Caco-2 (cell line): ENCODE measurements around the gene SMYD3. TPM values are rescaled to one million over a fixed set of nuclear protein-coding genes. Genes with fewer than 3 reads are reported as not detected.
A peak's percentile ranks its signal among the peaks of the same experiment; 100 is the strongest.

Experiments
- BruUV-seq: library from RNA; stranded (reverse); fragments of 400-500 nt; replicated peaks from 2 replicates; lab custom pipeline; 2021; lab: Mats Ljungman, UMichigan
- CTCF ChIA-PET: fragments of 300-600 bp; sonication (Branson Sonifier 250); formaldehyde crosslinking; loops from one replicate; lab custom pipeline; 2022; ENCODE audit warnings: antibody characterized with exemption; lab: Charles Lee
- POLR2A ChIA-PET: fragments of 300-600 bp; sonication (Branson Sonifier 250); formaldehyde crosslinking; loops from one replicate; lab custom pipeline; 2022; ENCODE audit warnings: antibody characterized with exemption; lab: Charles Lee
- DNase-seq, 2 experiments: peaks; one replicate each; pipeline versions ENCODE4 v3.0.0 to v3.0.0-alpha.2; 2020 to 2022
- H3K27me3 ChIP-seq: replicated peaks from 2 replicates; pipeline ENCODE4 v1.6.0; 2011; ENCODE audit warnings: low read length; ENCODE audit not compliant: control insufficient read depth, insufficient read depth
- H3K36me3 ChIP-seq: 2 replicates; pipeline ENCODE4 v1.5.1; 2011; ENCODE audit warnings: low read length; ENCODE audit not compliant: control insufficient read depth, insufficient read depth
- H3K4me1 ChIP-seq: fragments of 250-450 bp; sonication (Bioruptor Pico); 2 replicates; pipeline ENCODE4 v1.5.1; 2020; ENCODE audit warnings: mild to moderate bottlenecking
- H3K4me3 ChIP-seq: 2 replicates; pipeline ENCODE4 v1.5.1; 2011; ENCODE audit warnings: low read depth, mild to moderate bottlenecking, control low read depth, low read length
- H3K9me3 ChIP-seq: fragments of 250-450 bp; sonication (Bioruptor Pico); 2 replicates; pipeline ENCODE4 v1.5.1; 2020; ENCODE audit warnings: mild to moderate bottlenecking, moderate library complexity
- H3K27ac Mint-ChIP-seq: one replicate; pipeline ENCODE4 v1.8.0; 2022; ENCODE audit warnings: mixed read lengths; ENCODE audit not compliant: unreplicated experiment
- H3K27me3 Mint-ChIP-seq: one replicate; pipeline ENCODE4 v1.8.0; 2022; ENCODE audit warnings: mixed read lengths; ENCODE audit not compliant: insufficient read depth, unreplicated experiment
- H3K36me3 Mint-ChIP-seq: one replicate; pipeline ENCODE4 v1.8.0; 2022; ENCODE audit warnings: mild to moderate bottlenecking, mixed read lengths; ENCODE audit not compliant: insufficient read depth, unreplicated experiment
- H3K4me1 Mint-ChIP-seq: one replicate; pipeline ENCODE4 v1.8.0; 2022; ENCODE audit warnings: low read depth, mixed read lengths; ENCODE audit not compliant: unreplicated experiment
- H3K4me3 Mint-ChIP-seq: one replicate; pipeline ENCODE4 v1.8.0; 2022; ENCODE audit warnings: mild to moderate bottlenecking, moderate library complexity, mixed read lengths; ENCODE audit not compliant: unreplicated experiment
- H3K9me3 Mint-ChIP-seq: one replicate; pipeline ENCODE4 v1.8.0; 2022; ENCODE audit warnings: mixed read lengths; ENCODE audit not compliant: unreplicated experiment
- CTCF ChIP-seq, 2 experiments: fragments of 200-600 bp in 1 of 2; IDR thresholded peaks; 1 replicate in 1 of 2; 2 replicates in 1 of 2; pipeline versions ENCODE4 v1.5.1 to v1.8.0; 2011 to 2022; ENCODE audit warnings: antibody characterized with exemption in 1 of 2, control low read depth in 1 of 2, inconsistent platforms in 1 of 2, low read depth in 1 of 2, low read length in 1 of 2, mild to moderate bottlenecking in 1 of 2, moderate library complexity in 1 of 2; ENCODE audit not compliant: insufficient read depth in 1 of 2, severe bottlenecking in 1 of 2, unreplicated experiment in 1 of 2
- intact Hi-C: fragments of 100-400 bp; cut with micrococcal nuclease; formaldehyde crosslinking; loops from one replicate; pipeline ENCODE4 v1.10.0; 2022; ENCODE audit not compliant: unreplicated experiment
- total RNA-seq: library from RNA; stranded (reverse); gene quantifications from 2 replicates; pipeline ENCODE4 v1.2.3, GENCODE V29; 2022

The SMYD3 gene
- total RNA-seq, 1 experiment from 2014 or later, result 33.0 TPM

GRCh38 chr1:245812278-245812677 lies 694.8 kb downstream of the SMYD3 start:
- no peak overlapping the region for H3K4me3 Mint-ChIP-seq
- POLR2A ChIA-PET, result no interaction called here
- H3K36me3 ChIP-seq, result no peaks in the 10 kb centered on the region; the same call in 1 of the 2 replicates
- H3K27me3 ChIP-seq, result no peaks in the 10 kb centered on the region
- H3K9me3 Mint-ChIP-seq, result no peaks in the 10 kb centered on the region
- TF ChIP-seq CTCF (IDR thresholded peaks at IDR 0.05; ENCODE audit: insufficient read depth in 1 of 2, low read depth in 1 of 2, low read length in 1 of 2, severe bottlenecking in 1 of 2, unreplicated experiment in 1 of 2), result no peak
- H3K4me1 ChIP-seq, result peaks cover 51% of the 10 kb centered on the region
- BruUV-seq, result no TSS peak
- peak overlapping the region; percentile 87 for H3K27ac Mint-ChIP-seq
- no peak overlapping the region for H3K4me3 ChIP-seq
- no peaks in the 10 kb centered on the region for H3K27me3 Mint-ChIP-seq
- H3K36me3 Mint-ChIP-seq, result no peaks in the 10 kb centered on the region
- intact Hi-C loops, result loop anchor here (5.0 kb wide), 1 partner anchor 415 kb away; no protein-coding TSS in a partner anchor
- CTCF ChIA-PET, result no interaction called here
- H3K9me3 ChIP-seq, result no peaks in the 10 kb centered on the region
- H3K4me1 Mint-ChIP-seq, result peaks cover 30% of the 10 kb centered on the region
- DNase-seq, result no peak

GRCh38 chr1:245810789-245811337 lies 696.2 kb downstream of the SMYD3 start:
- intact Hi-C loops, result loop anchor here (5.0 kb wide), 1 partner anchor 414 kb away; no protein-coding TSS in a partner anchor
- ChIA-PET POLR2A (interaction anchor here (1.0 kb wide), 1 partner anchor 156 kb away, joined by 4 read pairs; no protein-coding TSS in a partner anchor), CTCF (interaction anchor here (0.5 to 1.0 kb wide), 3 partner anchors 46 to 658 kb away, joined by 3 to 6 read pairs (median 4); no protein-coding TSS in a partner anchor)
- peak overlapping the region; percentile 65 for H3K4me3 Mint-ChIP-seq
- BruUV-seq, result no TSS peak
- no peaks in the 10 kb centered on the region; the same call in 1 of the 2 replicates for H3K36me3 ChIP-seq
- no peaks in the 10 kb centered on the region for H3K36me3 Mint-ChIP-seq
- peaks cover 51% of the 10 kb centered on the region for H3K4me1 ChIP-seq
- peak; percentile 82 to 86 for DNase-seq
- H3K4me1 Mint-ChIP-seq, result peaks cover 30% of the 10 kb centered on the region
- TF ChIP-seq CTCF (IDR thresholded peaks at IDR 0.05; ENCODE audit: insufficient read depth in 1 of 2, low read depth in 1 of 2, low read length in 1 of 2, severe bottlenecking in 1 of 2, unreplicated experiment in 1 of 2), result no peak
- no peak overlapping the region; the same call in 1 of the 2 replicates for H3K4me3 ChIP-seq
- no peaks in the 10 kb centered on the region for H3K9me3 Mint-ChIP-seq
- H3K9me3 ChIP-seq, result no peaks in the 10 kb centered on the region
- peak overlapping the region; percentile 87 for H3K27ac Mint-ChIP-seq
- no peaks in the 10 kb centered on the region for H3K27me3 ChIP-seq
- no peaks in the 10 kb centered on the region for H3K27me3 Mint-ChIP-seq

GRCh38 chr1:245810181-245810769 lies 696.8 kb downstream of the SMYD3 start:
- POLR2A ChIA-PET, result interaction anchor here (1.0 kb wide), 1 partner anchor 155 kb away, joined by 4 read pairs; no protein-coding TSS in a partner anchor
- intact Hi-C loops, result loop anchor here (5.0 kb wide), 1 partner anchor 413 kb away; no protein-coding TSS in a partner anchor

More at GRCh38 chr1:245810181-245810769, 696.8 kb downstream of the SMYD3 start:
- no peaks in the 10 kb centered on the region; the same call in 1 of the 2 replicates for H3K36me3 ChIP-seq
- Mint-ChIP-seq H3K4me3 (peak overlapping the region; percentile 65), H3K27me3 (no peaks in the 10 kb centered on the region), H3K36me3 (no peaks in the 10 kb centered on the region), H3K27ac (peak overlapping the region; percentile 87), H3K4me1 (peaks cover 30% of the 10 kb centered on the region), H3K9me3 (no peaks in the 10 kb centered on the region)
- TF ChIP-seq CTCF (IDR thresholded peaks at IDR 0.05; ENCODE audit: insufficient read depth in 1 of 2, low read depth in 1 of 2, low read length in 1 of 2, severe bottlenecking in 1 of 2, unreplicated experiment in 1 of 2), result no peak
- no peak for DNase-seq
- peaks cover 51% of the 10 kb centered on the region for H3K4me1 ChIP-seq
- no peak overlapping the region for H3K4me3 ChIP-seq
- no peaks in the 10 kb centered on the region for H3K27me3 ChIP-seq
- no peaks in the 10 kb centered on the region for H3K9me3 ChIP-seq
- TSS peak; percentile 71 for BruUV-seq
- CTCF ChIA-PET, result interaction anchor here (0.5 to 1.0 kb wide), 3 partner anchors 15 to 47 kb away, joined by 3 to 6 read pairs (median 4); no protein-coding TSS in a partner anchor
